GM19452 (cell line): Measurements from ENCODE around the gene TMIGD2.
"Not testable (repeated sequence)": the region's sequence is repeated elsewhere in the genome, so short reads cannot be mapped to it uniquely, and the experiment has no call there.

Experiments
- ATAC-seq: cut with Tn5 transposase; IDR thresholded peaks from one replicate; pipeline ENCODE4 v1.9.1; 2021; ENCODE audit not compliant: unreplicated experiment

Gene TMIGD2

GRCh38 chr19:4268816-4269430, 33.3 kb downstream of the TMIGD2 start:
- no peak for ATAC-seq

GRCh38 chr19:4267901-4268815, 34.0 kb downstream of the TMIGD2 start:
- no peak for ATAC-seq

GRCh38 chr19:4267101-4267900, 34.9 kb downstream of the TMIGD2 start:
- no peak for ATAC-seq

GRCh38 chr19:4266253-4267000, 35.8 kb downstream of the TMIGD2 start:
- ATAC-seq = no peak

- ATAC-seq = no peak
Observed at GRCh38 chr19:4264812-4265211, 37.4 kb downstream of the TMIGD2 start.

GRCh38 chr19:4260613-4261191, 41.5 kb downstream of the TMIGD2 start:
- no peak for ATAC-seq

GRCh38 chr19:4258181-4258580, 44.0 kb downstream of the TMIGD2 start:
- ATAC-seq = no peak

- no peak for ATAC-seq
Observed at GRCh38 chr19:4257025-4257424, 45.2 kb downstream of the TMIGD2 start.

- ATAC-seq = no peak
Observed at GRCh38 chr19:4256563-4256962, 45.6 kb downstream of the TMIGD2 start.

- ATAC-seq = peak; percentile 85
Observed at GRCh38 chr19:4246767-4247593, 55.2 kb downstream of the TMIGD2 start, which contains the start of gene YJU2. Gene YJU2, plus strand, starts transcription at chr19:4247080. Its CDS starts 67 bp downstream, at chr19:4247147.

GRCh38 chr19:4245938-4246337, 56.3 kb downstream of the TMIGD2 start:
- not testable (repeated sequence) for ATAC-seq
